Measurements from ENCODE around the gene NSD2. TPM values are rescaled to one million over a fixed set of nuclear protein-coding genes. Genes with fewer than 3 reads are reported as not detected.

The NSD2 gene
- total RNA-seq, 2 experiments from 2014 or later, result 197 to 199 TPM

GRCh38 chr4:1985780-1986577, 114.8 kb downstream of the NSD2 start:
- intact Hi-C loops (cut with micrococcal nuclease), result no loop called here
- no peak for DNase-seq
- H3K27me3 Mint-ChIP-seq, result no peaks in the 10 kb centered on the region
- H3K9me3 Mint-ChIP-seq, result no peaks in the 10 kb centered on the region
- no peaks in the 10 kb centered on the region for H3K4me1 Mint-ChIP-seq (ENCODE audit: low read depth)
- peaks cover 31% of the 10 kb centered on the region for H3K36me3 Mint-ChIP-seq
- CTCF ChIA-PET, result interaction anchor here (0.6 kb wide), 1 partner anchor 128 kb away, joined by 3 read pairs; no protein-coding TSS in a partner anchor
- no peak overlapping the region for H3K27ac Mint-ChIP-seq
- no peak overlapping the region for H3K4me3 Mint-ChIP-seq
- POLR2A ChIA-PET, result no interaction called here

GRCh38 chr4:1986578-1987210, 115.5 kb downstream of the NSD2 start:
- intact Hi-C loops (cut with micrococcal nuclease), result no loop called here
- no peaks in the 10 kb centered on the region for H3K4me1 Mint-ChIP-seq (ENCODE audit: low read depth)
- no peak overlapping the region for H3K4me3 Mint-ChIP-seq
- no peak for DNase-seq
- POLR2A ChIA-PET, result no interaction called here
- no peaks in the 10 kb centered on the region for H3K27me3 Mint-ChIP-seq
- no peak overlapping the region for H3K27ac Mint-ChIP-seq
- peaks cover 29% of the 10 kb centered on the region for H3K36me3 Mint-ChIP-seq
- H3K9me3 Mint-ChIP-seq, result no peaks in the 10 kb centered on the region
- CTCF ChIA-PET, result interaction anchor here (0.6 kb wide), 1 partner anchor 127 kb away, joined by 3 read pairs; no protein-coding TSS in a partner anchor

GRCh38 chr4:1987296-1987695, 116.1 kb downstream of the NSD2 start:
- H3K4me3 Mint-ChIP-seq, result no peak overlapping the region
- no peak for DNase-seq
- no peaks in the 10 kb centered on the region for H3K27me3 Mint-ChIP-seq
- H3K9me3 Mint-ChIP-seq, result no peaks in the 10 kb centered on the region
- intact Hi-C loops (cut with micrococcal nuclease), result no loop called here
- peaks cover 27% of the 10 kb centered on the region for H3K36me3 Mint-ChIP-seq
- H3K27ac Mint-ChIP-seq, result no peak overlapping the region
- ChIA-PET POLR2A (no interaction called here), CTCF (no interaction called here)
- no peaks in the 10 kb centered on the region for H3K4me1 Mint-ChIP-seq (ENCODE audit: low read depth)

- intact Hi-C loops (cut with micrococcal nuclease), result no loop called here
Observed at GRCh38 chr4:1987721-1988326, 116.6 kb downstream of the NSD2 start.

GRCh38 chr4:1988327-1988724, 117.1 kb downstream of the NSD2 start:
- intact Hi-C loops (cut with micrococcal nuclease), result no loop called here
- CTCF ChIA-PET, result no interaction called here
- Mint-ChIP-seq H3K4me3 (no peak overlapping the region), H3K4me1 (ENCODE audit: low read depth) (no peaks in the 10 kb centered on the region), H3K9me3 (no peaks in the 10 kb centered on the region), H3K27ac (no peak overlapping the region), H3K27me3 (no peaks in the 10 kb centered on the region), H3K36me3 (peaks cover 23% of the 10 kb centered on the region)
- no peak for DNase-seq
- POLR2A ChIA-PET, result no interaction called here

More at GRCh38 chr4:1987721-1988326, 116.6 kb downstream of the NSD2 start:
- H3K4me3 Mint-ChIP-seq, result no peak overlapping the region
- no peak for DNase-seq
- no peaks in the 10 kb centered on the region for H3K9me3 Mint-ChIP-seq
- no peak overlapping the region for H3K27ac Mint-ChIP-seq
- H3K27me3 Mint-ChIP-seq, result no peaks in the 10 kb centered on the region
- POLR2A ChIA-PET, result no interaction called here
- H3K4me1 Mint-ChIP-seq (ENCODE audit: low read depth), result no peaks in the 10 kb centered on the region
- peaks cover 24% of the 10 kb centered on the region for H3K36me3 Mint-ChIP-seq
- CTCF ChIA-PET, result no interaction called here

GRCh38 chr4:1989533-1990347, 118.5 kb downstream of the NSD2 start:
- CTCF ChIA-PET, result no interaction called here
- H3K9me3 Mint-ChIP-seq, result no peaks in the 10 kb centered on the region
- no peak overlapping the region for H3K4me3 Mint-ChIP-seq
- H3K4me1 Mint-ChIP-seq (ENCODE audit: low read depth), result no peaks in the 10 kb centered on the region
- POLR2A ChIA-PET, result no interaction called here
- intact Hi-C loops (cut with micrococcal nuclease), result no loop called here
- DNase-seq, result no peak
- peaks cover 19% of the 10 kb centered on the region for H3K36me3 Mint-ChIP-seq
- H3K27me3 Mint-ChIP-seq, result no peaks in the 10 kb centered on the region
- H3K27ac Mint-ChIP-seq, result no peak overlapping the region

- POLR2A ChIA-PET, result no interaction called here
- H3K36me3 Mint-ChIP-seq, result peaks cover 20% of the 10 kb centered on the region
- no peaks in the 10 kb centered on the region for H3K4me1 Mint-ChIP-seq (ENCODE audit: low read depth)
- intact Hi-C loops (cut with micrococcal nuclease), result no loop called here
- H3K27me3 Mint-ChIP-seq, result no peaks in the 10 kb centered on the region
- peak overlapping the region; percentile 33 for H3K27ac Mint-ChIP-seq
- CTCF ChIA-PET, result no interaction called here
- no peak for DNase-seq
- no peaks in the 10 kb centered on the region for H3K9me3 Mint-ChIP-seq
- H3K4me3 Mint-ChIP-seq, result no peak overlapping the region
Observed at GRCh38 chr4:1990348-1990645, 119.1 kb downstream of the NSD2 start.

- no peak overlapping the region for H3K4me3 Mint-ChIP-seq
- peak overlapping the region; percentile 33 for H3K27ac Mint-ChIP-seq
- no peaks in the 10 kb centered on the region for H3K27me3 Mint-ChIP-seq
- peaks cover 2% of the 10 kb centered on the region for H3K9me3 Mint-ChIP-seq
- POLR2A ChIA-PET, result no interaction called here
- peaks cover 2% of the 10 kb centered on the region for H3K4me1 Mint-ChIP-seq (ENCODE audit: low read depth)
- no peak for DNase-seq
- CTCF ChIA-PET, result no interaction called here
- H3K36me3 Mint-ChIP-seq, result peaks cover 22% of the 10 kb centered on the region
- intact Hi-C loops (cut with micrococcal nuclease), result no loop called here
Observed at GRCh38 chr4:1990676-1991075, 119.5 kb downstream of the NSD2 start.

GRCh38 chr4:1991087-1991486, 119.9 kb downstream of the NSD2 start:
- POLR2A ChIA-PET, result no interaction called here
- peaks cover 6% of the 10 kb centered on the region for H3K4me1 Mint-ChIP-seq (ENCODE audit: low read depth)
- no peak for DNase-seq
- peaks cover 5% of the 10 kb centered on the region for H3K9me3 Mint-ChIP-seq
- H3K27ac Mint-ChIP-seq, result no peak overlapping the region
- CTCF ChIA-PET, result no interaction called here
- no peak overlapping the region for H3K4me3 Mint-ChIP-seq
- no peaks in the 10 kb centered on the region for H3K27me3 Mint-ChIP-seq
- H3K36me3 Mint-ChIP-seq, result peaks cover 26% of the 10 kb centered on the region
- intact Hi-C loops (cut with micrococcal nuclease), result no loop called here

GRCh38 chr4:1991596-1992434, 120.6 kb downstream of the NSD2 start:
- intact Hi-C loops (cut with micrococcal nuclease), result no loop called here
- peaks cover 11% of the 10 kb centered on the region for H3K9me3 Mint-ChIP-seq
- no peak for DNase-seq
- ChIA-PET POLR2A (no interaction called here), CTCF (no interaction called here)
- H3K4me1 Mint-ChIP-seq (ENCODE audit: low read depth), result peaks cover 9% of the 10 kb centered on the region
- H3K4me3 Mint-ChIP-seq, result no peak overlapping the region
- peaks cover 32% of the 10 kb centered on the region for H3K36me3 Mint-ChIP-seq
- no peak overlapping the region for H3K27ac Mint-ChIP-seq
- no peaks in the 10 kb centered on the region for H3K27me3 Mint-ChIP-seq

- no peaks in the 10 kb centered on the region for H3K27me3 Mint-ChIP-seq
- H3K4me1 Mint-ChIP-seq (ENCODE audit: low read depth), result peaks cover 9% of the 10 kb centered on the region
- ChIA-PET POLR2A (no interaction called here), CTCF (no interaction called here)
- peaks cover 40% of the 10 kb centered on the region for H3K36me3 Mint-ChIP-seq
- no peak overlapping the region for H3K4me3 Mint-ChIP-seq
- intact Hi-C loops (cut with micrococcal nuclease), result no loop called here
- DNase-seq, result no peak
- H3K27ac Mint-ChIP-seq, result no peak overlapping the region
- peaks cover 19% of the 10 kb centered on the region for H3K9me3 Mint-ChIP-seq
Observed at GRCh38 chr4:1992468-1993168, 121.4 kb downstream of the NSD2 start.
